A549 (cell line): ENCODE measurements around the gene GPBP1L1.

Source experiments
- CTCF ChIP-seq: fragments of >200 bp; sonication (Bioruptor Twin); formaldehyde crosslinking; IDR thresholded peaks from 3 replicates; pipeline ENCODE4 v1.5.1; 2016
- EP300 ChIP-seq, 2 experiments: fragments of >200 bp; sonication (Bioruptor Twin); formaldehyde crosslinking; IDR thresholded peaks; 2 replicates in 1 of 2; 3 replicates in 1 of 2; pipeline ENCODE4 v1.6.1; 2016 to 2017
- FOSL2 ChIP-seq, 2 experiments: fragments of 450-650 bp in 1 of 2; fragments of >200 bp in 1 of 2; sonication (Bioruptor Twin) in 1 of 2; formaldehyde crosslinking; IDR thresholded peaks; 2 replicates each; pipeline versions ENCODE4 v1.5.0 to v1.6.1; 2016 to 2020; ENCODE audit warnings: mild to moderate bottlenecking in 1 of 2, moderate library complexity in 1 of 2
- HDAC2 ChIP-seq: fragments of 200-600 bp; sonication (generic); IDR thresholded peaks from 2 replicates; pipeline ENCODE4 v1.6.1; 2016
- POLR2A ChIP-seq: IDR thresholded peaks from 2 replicates; pipeline ENCODE4 v1.6.1; 2012; ENCODE audit warnings: mild to moderate bottlenecking, low read length
- RAD21 ChIP-seq, 2 experiments: fragments of >200 bp in 1 of 2; sonication (Bioruptor Twin) in 1 of 2; formaldehyde crosslinking in 1 of 2; IDR thresholded peaks in 1 of 2; conservative IDR thresholded peaks in 1 of 2; 2 replicates in 1 of 2; 3 replicates in 1 of 2; pipeline ENCODE4 v1.6.1; 2012 to 2018; ENCODE audit warnings: inconsistent platforms in 1 of 2
- REST ChIP-seq: fragments of 200-600 bp; sonication (generic); IDR thresholded peaks from 2 replicates; pipeline ENCODE4 v1.6.1; 2016; ENCODE audit warnings: antibody characterized with exemption, mild to moderate bottlenecking, moderate library complexity

- TF ChIP-seq REST (no peak), EP300 (IDR thresholded peaks at IDR 0.05) (no peak), POLR2A (no peak), FOSL2 (IDR thresholded peaks at IDR 0.05) (no peak), FOSL2 (CRISPR knock-in tag; IDR thresholded peaks at IDR 0.05) (no peak), HDAC2 (no peak), RAD21 (conservative IDR thresholded peaks at IDR 0.05 in 1 of 2, IDR thresholded peaks at IDR 0.05 in 1 of 2) (no peak), CTCF (no peak)
Observed at GRCh38 chr1:45667321-45668111, 18.8 kb downstream of the GPBP1L1 start.
